ENCODE data around the gene FBXO4. TPM values are rescaled to one million over a fixed set of nuclear protein-coding genes. Genes with fewer than 3 reads are reported as not detected.
"Not testable (repeated sequence)": the region's sequence is repeated elsewhere in the genome, so short reads cannot be mapped to it uniquely, and the experiment has no call there.

The FBXO4 gene
- total RNA-seq, 1 donor from 2014 or later = 17.2 TPM

- H3K9me3 Mint-ChIP-seq = no peaks in the 10 kb centered on the region
- H3K4me1 Mint-ChIP-seq (ENCODE audit: low read depth) = no peaks in the 10 kb centered on the region
- no peak overlapping the region for H3K27ac Mint-ChIP-seq
- no peaks in the 10 kb centered on the region for H3K27me3 Mint-ChIP-seq (ENCODE audit: low read depth)
- no peak overlapping the region for H3K4me3 Mint-ChIP-seq (ENCODE audit: low read depth)
- peaks cover 39% of the 10 kb centered on the region for H3K36me3 Mint-ChIP-seq (ENCODE audit: low read depth)
- no peak for DNase-seq (ENCODE audit: low spot score)
- intact Hi-C loops (cut with micrococcal nuclease) = no loop called here
These were observed 7.7 kb downstream of the FBXO4 start for GRCh38 chr5:41932770-41933169.

- H3K27ac Mint-ChIP-seq = no peak overlapping the region
- no peak overlapping the region for H3K4me3 Mint-ChIP-seq (ENCODE audit: low read depth)
- H3K4me1 Mint-ChIP-seq (ENCODE audit: low read depth) = no peaks in the 10 kb centered on the region
- DNase-seq (ENCODE audit: low spot score) = no peak
- intact Hi-C loops (cut with micrococcal nuclease) = no loop called here
- no peaks in the 10 kb centered on the region for H3K27me3 Mint-ChIP-seq (ENCODE audit: low read depth)
- peaks cover 26% of the 10 kb centered on the region for H3K36me3 Mint-ChIP-seq (ENCODE audit: low read depth)
- H3K9me3 Mint-ChIP-seq = no peaks in the 10 kb centered on the region
These were observed 10.5 kb downstream of the FBXO4 start for GRCh38 chr5:41935544-41935943.

DNA sequence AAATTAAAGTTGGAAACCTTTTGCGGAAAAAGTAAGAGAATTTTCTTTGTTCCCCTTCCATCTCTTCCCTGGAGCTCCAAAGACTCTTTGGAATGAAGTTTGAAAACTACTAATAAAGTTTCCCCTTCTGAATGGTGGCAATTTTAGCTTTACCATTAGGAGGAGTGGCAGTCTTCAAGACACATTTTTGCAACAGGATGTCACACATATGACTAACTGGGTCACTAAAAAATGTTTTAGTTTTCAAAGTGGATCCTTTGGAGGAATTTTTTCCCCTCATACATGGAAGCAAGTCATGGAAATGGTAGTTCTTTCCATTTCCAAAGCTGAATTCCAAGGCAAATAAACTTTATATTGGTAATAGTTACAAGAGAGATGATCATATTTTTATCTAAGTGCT is 15.6 kb downstream of the FBXO4 start:
- Mint-ChIP-seq H3K27me3 (ENCODE audit: low read depth) (no peaks in the 10 kb centered on the region), H3K36me3 (ENCODE audit: low read depth) (peaks cover 8% of the 10 kb centered on the region), H3K9me3 (no peaks in the 10 kb centered on the region), H3K4me1 (ENCODE audit: low read depth) (no peaks in the 10 kb centered on the region), H3K4me3 (ENCODE audit: low read depth) (no peak overlapping the region), H3K27ac (no peak overlapping the region)
- intact Hi-C loops (cut with micrococcal nuclease) = no loop called here
- no peak for DNase-seq (ENCODE audit: low spot score)

GRCh38 chr5:41945332-41945955 is 20.4 kb downstream of the FBXO4 start:
- H3K27me3 Mint-ChIP-seq (ENCODE audit: low read depth); H3K27ac Mint-ChIP-seq; H3K4me3 Mint-ChIP-seq (ENCODE audit: low read depth); intact Hi-C loops (cut with micrococcal nuclease); H3K36me3 Mint-ChIP-seq (ENCODE audit: low read depth); H3K9me3 Mint-ChIP-seq; H3K4me1 Mint-ChIP-seq (ENCODE audit: low read depth); DNase-seq (ENCODE audit: low spot score): not testable (repeated sequence)

DNA sequence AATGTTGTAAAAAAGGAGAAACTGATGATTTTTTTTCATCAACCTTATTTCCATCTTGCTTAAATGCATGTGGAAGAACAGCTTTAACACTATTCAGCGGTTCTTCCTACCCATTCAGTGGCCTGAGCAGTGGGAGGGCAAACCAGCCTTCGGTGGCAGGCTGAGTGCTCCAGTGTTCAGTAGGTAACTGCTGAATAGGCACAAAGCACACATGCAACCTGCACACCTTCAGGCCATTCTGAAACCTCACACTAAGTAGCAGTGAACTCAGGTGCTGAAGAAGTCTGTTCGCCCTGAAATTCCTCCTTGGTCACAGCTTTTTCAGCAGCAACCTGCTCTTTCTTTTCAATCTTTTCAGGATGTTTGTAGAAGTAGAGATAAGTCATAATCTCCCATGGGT is 26.1 kb downstream of the FBXO4 start:
- H3K27me3 Mint-ChIP-seq (ENCODE audit: low read depth) = peaks cover 3% of the 10 kb centered on the region
- DNase-seq (ENCODE audit: low spot score) = no peak
- intact Hi-C loops (cut with micrococcal nuclease) = no loop called here
- H3K36me3 Mint-ChIP-seq (ENCODE audit: low read depth) = no peaks in the 10 kb centered on the region
- no peak overlapping the region for H3K4me3 Mint-ChIP-seq (ENCODE audit: low read depth)
- no peak overlapping the region for H3K27ac Mint-ChIP-seq
- H3K9me3 Mint-ChIP-seq = no peaks in the 10 kb centered on the region
- no peaks in the 10 kb centered on the region for H3K4me1 Mint-ChIP-seq (ENCODE audit: low read depth)

GRCh38 chr5:41954286-41954685 is 29.2 kb downstream of the FBXO4 start:
- Mint-ChIP-seq H3K9me3 (peaks cover 5% of the 10 kb centered on the region), H3K27me3 (ENCODE audit: low read depth) (peaks cover 3% of the 10 kb centered on the region), H3K27ac (no peak overlapping the region), H3K4me3 (ENCODE audit: low read depth) (no peak overlapping the region), H3K4me1 (ENCODE audit: low read depth) (no peaks in the 10 kb centered on the region), H3K36me3 (ENCODE audit: low read depth) (no peaks in the 10 kb centered on the region)
- no peak for DNase-seq (ENCODE audit: low spot score)
- intact Hi-C loops (cut with micrococcal nuclease) = no loop called here

- Mint-ChIP-seq H3K27me3 (ENCODE audit: low read depth) (peaks cover 3% of the 10 kb centered on the region), H3K4me3 (ENCODE audit: low read depth) (no peak overlapping the region), H3K9me3 (peaks cover 17% of the 10 kb centered on the region), H3K4me1 (ENCODE audit: low read depth) (no peaks in the 10 kb centered on the region), H3K36me3 (ENCODE audit: low read depth) (no peaks in the 10 kb centered on the region), H3K27ac (no peak overlapping the region)
- no peak for DNase-seq (ENCODE audit: low spot score)
- intact Hi-C loops (cut with micrococcal nuclease) = no loop called here
These were observed 30.4 kb downstream of the FBXO4 start for GRCh38 chr5:41955432-41956024.

DNA sequence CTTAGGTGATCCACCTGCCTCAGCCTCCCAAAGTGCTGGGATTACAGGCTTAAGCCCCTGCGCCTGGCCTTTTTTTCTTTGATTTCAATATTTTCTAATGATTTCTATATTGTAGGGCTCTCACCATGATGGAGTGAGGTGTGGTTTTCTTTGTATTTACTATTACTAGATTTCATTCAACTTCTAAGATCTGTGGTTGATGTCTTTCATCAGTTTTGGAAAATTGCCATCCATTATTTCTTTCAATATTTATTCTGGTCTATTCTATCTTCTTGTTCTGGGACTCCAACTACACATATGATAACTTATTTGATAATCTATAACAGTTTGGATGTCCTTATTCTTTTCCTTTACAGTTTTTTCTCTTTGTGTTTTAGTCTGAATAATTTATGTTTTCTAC is 31.9 kb downstream of the FBXO4 start:
- H3K9me3 Mint-ChIP-seq = peaks cover 29% of the 10 kb centered on the region
- no peak for DNase-seq (ENCODE audit: low spot score)
- intact Hi-C loops (cut with micrococcal nuclease) = no loop called here
- H3K4me3 Mint-ChIP-seq (ENCODE audit: low read depth) = no peak overlapping the region
- no peak overlapping the region for H3K27ac Mint-ChIP-seq
- peaks cover 3% of the 10 kb centered on the region for H3K27me3 Mint-ChIP-seq (ENCODE audit: low read depth)
- H3K4me1 Mint-ChIP-seq (ENCODE audit: low read depth) = no peaks in the 10 kb centered on the region
- no peaks in the 10 kb centered on the region for H3K36me3 Mint-ChIP-seq (ENCODE audit: low read depth)

GRCh38 chr5:41960481-41960880 is 35.4 kb downstream of the FBXO4 start:
- Mint-ChIP-seq H3K36me3 (ENCODE audit: low read depth) (no peaks in the 10 kb centered on the region), H3K4me3 (ENCODE audit: low read depth) (no peak overlapping the region), H3K9me3 (peaks cover 42% of the 10 kb centered on the region), H3K4me1 (ENCODE audit: low read depth) (no peaks in the 10 kb centered on the region), H3K27ac (no peak overlapping the region), H3K27me3 (ENCODE audit: low read depth) (no peaks in the 10 kb centered on the region)
- no peak for DNase-seq (ENCODE audit: low spot score)
- intact Hi-C loops (cut with micrococcal nuclease) = no loop called here

DNA sequence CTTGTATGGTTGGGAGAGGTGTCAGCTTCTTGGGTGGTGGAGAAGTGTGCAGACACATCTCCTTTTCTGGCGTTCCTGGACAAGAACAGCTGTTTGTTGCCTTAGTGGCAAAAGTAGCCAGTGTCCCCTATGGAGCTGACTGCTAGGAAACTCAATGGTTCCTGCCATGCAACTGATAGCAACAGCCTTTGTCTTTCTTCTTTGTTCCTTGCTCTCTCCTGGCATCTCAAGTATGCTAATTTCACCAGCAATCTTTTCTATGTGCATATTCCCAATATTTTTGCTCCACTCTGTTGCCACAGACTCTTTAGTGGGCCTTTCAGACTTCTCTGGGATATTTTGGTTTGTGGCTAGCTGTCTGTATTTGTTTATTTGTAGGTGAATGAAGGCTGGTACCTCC is 36.7 kb downstream of the FBXO4 start:
- H3K9me3 Mint-ChIP-seq = peaks cover 42% of the 10 kb centered on the region
- H3K27me3 Mint-ChIP-seq (ENCODE audit: low read depth) = no peaks in the 10 kb centered on the region
- intact Hi-C loops (cut with micrococcal nuclease) = no loop called here
- H3K4me1 Mint-ChIP-seq (ENCODE audit: low read depth) = no peaks in the 10 kb centered on the region
- H3K27ac Mint-ChIP-seq = no peak overlapping the region
- no peak overlapping the region for H3K4me3 Mint-ChIP-seq (ENCODE audit: low read depth)
- no peaks in the 10 kb centered on the region for H3K36me3 Mint-ChIP-seq (ENCODE audit: low read depth)
- no peak for DNase-seq (ENCODE audit: low spot score)

GRCh38 chr5:41962491-41962890 is 37.4 kb downstream of the FBXO4 start:
- Mint-ChIP-seq H3K4me3 (ENCODE audit: low read depth) (no peak overlapping the region), H3K27ac (no peak overlapping the region), H3K36me3 (ENCODE audit: low read depth) (no peaks in the 10 kb centered on the region), H3K4me1 (ENCODE audit: low read depth) (no peaks in the 10 kb centered on the region), H3K27me3 (ENCODE audit: low read depth) (no peaks in the 10 kb centered on the region), H3K9me3 (peaks cover 42% of the 10 kb centered on the region)
- intact Hi-C loops (cut with micrococcal nuclease) = no loop called here
- no peak for DNase-seq (ENCODE audit: low spot score)

- intact Hi-C loops (cut with micrococcal nuclease) = no loop called here
- Mint-ChIP-seq H3K4me3 (ENCODE audit: low read depth) (no peak overlapping the region), H3K36me3 (ENCODE audit: low read depth) (no peaks in the 10 kb centered on the region), H3K9me3 (peaks cover 16% of the 10 kb centered on the region), H3K4me1 (ENCODE audit: low read depth) (no peaks in the 10 kb centered on the region), H3K27me3 (ENCODE audit: low read depth) (no peaks in the 10 kb centered on the region), H3K27ac (no peak overlapping the region)
- no peak for DNase-seq (ENCODE audit: low spot score)
These were observed 41.5 kb downstream of the FBXO4 start for GRCh38 chr5:41966401-41967105.

GRCh38 chr5:41967401-41967800 is 42.3 kb downstream of the FBXO4 start:
- H3K27me3 Mint-ChIP-seq (ENCODE audit: low read depth) = no peaks in the 10 kb centered on the region
- peaks cover 10% of the 10 kb centered on the region for H3K9me3 Mint-ChIP-seq
- no peaks in the 10 kb centered on the region for H3K36me3 Mint-ChIP-seq (ENCODE audit: low read depth)
- no peak overlapping the region for H3K4me3 Mint-ChIP-seq (ENCODE audit: low read depth)
- intact Hi-C loops (cut with micrococcal nuclease) = no loop called here
- no peak overlapping the region for H3K27ac Mint-ChIP-seq
- H3K4me1 Mint-ChIP-seq (ENCODE audit: low read depth) = no peaks in the 10 kb centered on the region
- no peak for DNase-seq (ENCODE audit: low spot score)
